ENCODE data around the gene FLOT1.
"Not testable (repeated sequence)": the region's sequence is repeated elsewhere in the genome, so short reads cannot be mapped to it uniquely, and the experiment has no call there.

DNA sequence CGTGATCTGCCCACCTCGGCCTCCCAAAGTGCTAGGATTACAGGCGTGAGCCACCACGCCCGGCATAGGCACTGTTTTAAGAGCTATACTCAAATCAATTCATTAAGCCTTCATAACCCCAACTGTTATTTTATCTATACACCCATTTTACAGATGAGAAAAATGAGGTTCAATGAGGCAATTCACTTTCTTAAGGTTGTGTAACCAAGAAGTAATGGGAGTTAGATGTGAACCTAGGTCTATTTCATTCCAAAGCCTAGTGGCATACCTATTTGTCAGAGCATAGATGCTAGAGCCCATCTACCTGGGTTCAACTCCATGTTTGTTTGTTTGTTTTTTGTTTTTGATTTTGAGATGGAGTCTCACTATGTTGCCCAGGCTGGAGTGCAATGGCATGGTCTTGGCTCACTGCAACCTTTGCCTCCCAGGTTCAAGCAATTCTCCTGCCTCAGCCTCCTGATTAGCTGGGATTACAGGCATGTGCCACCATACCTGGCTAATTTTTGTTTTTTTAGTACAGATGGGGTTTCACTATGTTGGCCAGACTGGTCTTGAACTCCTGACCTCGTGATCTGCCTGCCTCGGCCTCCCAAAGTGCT lies 14.0 kb upstream of the FLOT1 start:
- TF ChIP-seq POLR2A, CTCF (IDR thresholded peaks at IDR 0.05): not testable (repeated sequence)
